OCI-LY3 (cell line): ENCODE results near the gene ABLIM2.

ENCODE experiments used
- EZH2phosphoT487 ChIP-seq: fragments of 200-600 bp; shearing (Covaris generic); IDR thresholded peaks from 2 replicates; pipeline ENCODE4 v1.6.1; 2018; ENCODE audit warnings: antibody characterized with exemption, mixed run types, low read depth
- TF ChIP-seq, protein P1 (sequence below): fragments of 200-600, 300-600 bp; sonication (generic); IDR thresholded peaks from 2 replicates; pipeline ENCODE4 v1.5.1; 2014; ENCODE audit warnings: antibody characterized with exemption, low read length, low read depth

DNA sequence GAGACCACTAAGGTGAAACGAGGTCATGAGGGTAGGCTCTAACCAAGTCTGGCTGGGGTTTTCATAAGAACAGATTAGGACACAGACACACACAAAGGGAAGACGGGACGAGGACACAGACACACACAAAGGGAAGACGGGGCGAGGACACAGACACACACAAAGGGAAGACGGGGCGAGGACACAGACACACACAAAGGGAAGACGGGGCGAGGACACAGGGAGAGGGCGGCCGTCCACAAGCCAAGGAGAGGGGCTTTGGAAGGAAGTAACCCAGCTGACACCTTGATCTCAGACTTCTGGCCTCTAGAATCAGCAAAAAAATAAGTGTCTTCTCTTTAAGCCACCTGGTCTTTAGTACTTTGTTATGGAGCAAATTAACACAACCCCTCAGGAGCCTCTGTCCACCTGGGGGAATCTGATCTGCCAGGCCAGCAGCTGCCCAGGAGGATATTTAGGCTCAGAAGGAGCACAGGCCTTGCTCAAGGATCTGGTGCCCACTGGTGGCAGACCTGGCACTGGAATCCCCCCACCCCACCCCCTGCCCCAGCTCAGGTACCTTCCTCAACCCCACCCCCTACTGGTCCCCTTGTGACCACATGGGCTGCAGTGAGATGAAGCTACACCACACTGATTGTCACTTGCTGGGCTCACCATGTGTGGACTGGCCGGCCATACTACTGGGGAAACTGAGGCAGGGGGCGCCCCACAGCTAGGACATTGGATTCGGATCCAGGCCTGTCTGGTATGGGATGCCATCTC lies 2.8 kb downstream of the ABLIM2 start:
- TF ChIP-seq, protein P1, sequence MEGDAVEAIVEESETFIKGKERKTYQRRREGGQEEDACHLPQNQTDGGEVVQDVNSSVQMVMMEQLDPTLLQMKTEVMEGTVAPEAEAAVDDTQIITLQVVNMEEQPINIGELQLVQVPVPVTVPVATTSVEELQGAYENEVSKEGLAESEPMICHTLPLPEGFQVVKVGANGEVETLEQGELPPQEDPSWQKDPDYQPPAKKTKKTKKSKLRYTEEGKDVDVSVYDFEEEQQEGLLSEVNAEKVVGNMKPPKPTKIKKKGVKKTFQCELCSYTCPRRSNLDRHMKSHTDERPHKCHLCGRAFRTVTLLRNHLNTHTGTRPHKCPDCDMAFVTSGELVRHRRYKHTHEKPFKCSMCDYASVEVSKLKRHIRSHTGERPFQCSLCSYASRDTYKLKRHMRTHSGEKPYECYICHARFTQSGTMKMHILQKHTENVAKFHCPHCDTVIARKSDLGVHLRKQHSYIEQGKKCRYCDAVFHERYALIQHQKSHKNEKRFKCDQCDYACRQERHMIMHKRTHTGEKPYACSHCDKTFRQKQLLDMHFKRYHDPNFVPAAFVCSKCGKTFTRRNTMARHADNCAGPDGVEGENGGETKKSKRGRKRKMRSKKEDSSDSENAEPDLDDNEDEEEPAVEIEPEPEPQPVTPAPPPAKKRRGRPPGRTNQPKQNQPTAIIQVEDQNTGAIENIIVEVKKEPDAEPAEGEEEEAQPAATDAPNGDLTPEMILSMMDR: no peak
- no peak for TF ChIP-seq EZH2phosphoT487
